Activated CD4-positive, alpha-beta T cell treated with anti-CD3 and anti-CD28 coated beads, Interleukin-2, amount 50 U/mL, for 1 hour (primary cell): ENCODE data around the gene CABP4.
"Not testable (repeated sequence)": the region's sequence is repeated elsewhere in the genome, so short reads cannot be mapped to it uniquely, and the experiment has no call there.

Experiments
- DNase-seq: peaks from one replicate; pipeline ENCODE4 v3.0.0-alpha.2; 2020

CABP4 gene

GRCh38 chr11:67456068-67456705 lies 1.0 kb downstream of the CABP4 start:
- no peak for DNase-seq

DNA sequence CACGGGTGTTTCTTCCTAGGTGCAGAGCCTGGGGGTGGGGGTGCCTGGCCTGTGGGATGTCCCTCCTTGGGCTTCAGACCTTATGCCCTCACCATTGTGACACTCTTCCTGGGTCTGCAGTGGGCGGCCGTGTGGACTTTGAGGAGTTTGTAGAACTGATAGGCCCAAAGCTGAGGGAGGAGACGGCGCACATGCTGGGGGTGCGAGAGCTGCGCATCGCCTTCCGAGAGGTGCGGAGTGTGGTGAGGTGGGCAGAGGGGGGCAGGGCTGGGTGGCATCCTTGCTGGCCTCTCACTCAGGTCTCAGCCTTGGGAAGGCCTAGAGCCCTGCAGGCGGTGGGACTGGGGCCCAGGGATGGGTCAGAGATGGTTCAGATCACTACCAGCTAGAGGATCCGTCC lies 2.3 kb downstream of the CABP4 start:
- no peak for DNase-seq

DNA sequence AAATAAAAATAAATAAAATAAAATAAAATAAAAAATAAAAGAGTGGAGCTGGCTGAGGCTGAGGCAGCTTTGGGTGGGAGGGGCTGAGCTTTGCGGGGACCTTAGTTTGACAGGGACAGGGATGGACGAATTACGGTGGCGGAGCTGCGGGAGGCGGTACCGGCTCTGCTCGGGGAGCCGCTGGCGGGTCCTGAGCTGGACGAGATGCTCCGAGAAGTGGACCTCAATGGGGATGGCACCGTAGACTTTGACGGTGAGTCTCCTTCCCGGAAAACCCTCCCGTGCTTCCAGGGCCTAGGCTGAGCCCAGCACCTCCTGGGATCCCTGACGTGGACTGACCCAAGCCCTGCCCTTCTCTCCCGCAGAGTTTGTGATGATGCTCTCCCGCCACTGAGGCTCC lies 3.1 kb downstream of the CABP4 start:
- no peak for DNase-seq

- no peak for DNase-seq
These were observed 8.0 kb downstream of the CABP4 start for GRCh38 chr11:67463186-67463585.

- no peak for DNase-seq
These were observed 8.7 kb downstream of the CABP4 start for GRCh38 chr11:67463680-67464410.

DNA sequence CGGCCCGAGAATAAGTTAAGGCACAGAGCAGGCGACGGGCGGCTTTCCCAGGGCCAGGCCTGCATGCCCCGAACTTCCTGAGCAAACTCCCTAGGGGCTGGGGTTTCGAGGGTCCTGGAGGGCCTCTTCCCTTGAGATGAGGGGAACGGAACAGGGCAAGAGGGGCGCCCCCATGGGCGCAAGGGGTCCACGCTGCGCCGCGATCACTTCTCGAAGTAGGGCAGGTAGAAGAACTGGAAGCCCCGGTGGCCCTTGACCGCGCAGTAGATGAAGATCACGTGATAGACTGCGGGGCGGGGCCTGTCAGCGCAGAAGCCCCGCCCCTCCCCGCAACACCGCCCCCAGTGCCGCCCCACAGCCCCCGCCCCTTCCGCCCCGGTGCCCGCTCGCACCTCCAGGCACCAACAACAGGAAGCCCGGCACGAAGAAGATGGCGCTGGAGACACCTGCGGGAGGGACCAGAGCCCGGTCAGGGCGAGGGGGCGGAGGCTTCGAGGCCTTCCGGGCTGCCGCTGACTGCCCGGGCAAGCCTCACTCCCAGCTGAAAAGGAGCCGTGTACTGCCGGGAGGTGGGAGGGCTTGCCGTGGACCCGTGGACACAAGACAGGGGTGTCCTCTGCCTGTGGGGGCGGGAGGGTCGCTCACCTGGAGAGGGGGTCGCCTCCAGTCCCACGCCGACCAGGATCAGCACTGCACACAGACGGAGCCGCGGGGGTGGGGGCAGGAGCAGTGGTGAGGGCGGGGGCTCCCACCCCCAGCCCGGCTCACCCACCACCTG lies 9.4 kb downstream of the CABP4 start:
- DNase-seq, result peak; percentile 91

GRCh38 chr11:67465189-67465510 lies 10.0 kb downstream of the CABP4 start:
- no peak for DNase-seq

- not testable (repeated sequence) for DNase-seq
These were observed 10.4 kb downstream of the CABP4 start for GRCh38 chr11:67465530-67465929.

- DNase-seq, result no peak
These were observed 11.2 kb downstream of the CABP4 start for GRCh38 chr11:67466367-67466766.

GRCh38 chr11:67466962-67467771 lies 12.0 kb downstream of the CABP4 start:
- no peak for DNase-seq

DNA sequence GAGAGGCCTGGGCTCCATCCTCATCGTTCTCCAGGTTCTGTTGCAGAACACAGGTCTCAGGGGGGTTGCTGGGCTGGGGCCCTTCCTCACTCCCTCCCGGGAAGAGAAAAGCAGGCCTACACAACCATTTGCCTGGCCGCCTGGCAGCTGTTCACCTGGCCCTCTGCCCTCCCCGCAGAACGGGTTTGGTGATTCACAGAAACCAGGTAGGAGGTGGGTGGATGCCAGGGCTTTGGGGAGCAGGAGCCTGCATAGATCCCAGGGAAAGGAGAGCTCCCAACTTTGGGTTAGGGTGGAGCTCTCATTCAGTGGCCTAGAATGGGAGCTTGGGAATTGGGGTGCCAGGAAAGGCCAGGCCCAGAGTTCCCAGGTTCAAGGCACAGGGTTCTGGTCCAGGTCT lies 12.9 kb downstream of the CABP4 start:
- DNase-seq, result no peak

- DNase-seq, result no peak
These were observed 13.3 kb downstream of the CABP4 start for GRCh38 chr11:67468456-67468758.

DNA sequence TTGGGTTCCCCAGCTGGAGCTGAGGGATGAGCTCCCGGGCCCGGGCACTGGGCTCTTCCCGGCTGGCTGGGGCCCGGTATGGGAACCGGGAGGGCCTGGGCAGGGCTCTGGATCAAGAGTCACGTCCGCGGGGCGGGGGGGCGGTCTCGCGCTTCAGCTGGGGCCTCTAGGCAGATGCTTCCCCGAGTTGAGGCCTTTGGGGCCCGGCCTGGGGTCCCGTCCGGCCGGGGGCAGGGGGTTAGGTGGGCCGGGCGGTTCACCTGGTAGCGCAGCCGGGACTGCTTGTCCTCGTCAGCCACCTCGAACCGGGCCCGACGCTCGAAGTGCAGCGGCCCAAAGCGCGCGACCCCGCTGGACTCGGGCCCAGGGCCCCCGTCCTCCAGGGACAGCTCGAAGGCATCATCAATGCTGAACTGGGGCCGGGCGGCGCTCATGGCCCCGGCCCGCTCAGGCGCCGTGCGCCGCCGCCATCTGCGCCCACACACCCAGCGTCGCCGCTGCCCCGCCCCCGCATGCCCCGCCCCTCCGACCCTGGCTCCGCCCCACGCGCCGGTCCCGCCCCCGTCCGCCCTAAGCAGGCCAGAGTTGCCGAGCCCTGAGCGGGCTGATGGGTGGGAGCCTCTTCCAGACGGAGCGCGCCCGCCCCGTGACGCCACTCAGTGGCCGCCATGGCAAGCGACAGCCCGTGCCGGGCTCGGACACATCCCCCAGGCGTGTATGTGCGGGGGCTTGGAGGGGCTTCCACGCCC lies 13.8 kb downstream of the CABP4 start, which contains the start of gene TMEM134:
Gene TMEM134 (minus strand): TSS at position 493 of the 749 bp plus-strand sequence. CDS start 59 bp downstream, at position 434.
- DNase-seq, result peak; percentile 91

DNA sequence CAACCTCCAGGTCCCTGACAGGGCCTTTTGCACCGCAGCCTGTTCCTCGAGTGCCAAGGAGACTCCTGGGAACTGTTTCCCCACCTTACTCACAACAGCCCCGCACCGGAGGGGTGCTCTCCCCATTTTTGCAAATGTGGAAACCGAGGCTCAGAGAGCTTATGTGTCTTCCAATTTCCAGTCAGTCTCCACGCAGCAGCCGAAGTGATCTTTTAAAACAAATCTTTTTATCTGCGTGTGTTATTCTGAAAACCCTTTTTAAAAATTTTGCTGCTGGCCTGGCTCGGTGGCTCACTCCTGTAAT lies 14.3 kb downstream of the CABP4 start:
- DNase-seq, result no peak

DNA sequence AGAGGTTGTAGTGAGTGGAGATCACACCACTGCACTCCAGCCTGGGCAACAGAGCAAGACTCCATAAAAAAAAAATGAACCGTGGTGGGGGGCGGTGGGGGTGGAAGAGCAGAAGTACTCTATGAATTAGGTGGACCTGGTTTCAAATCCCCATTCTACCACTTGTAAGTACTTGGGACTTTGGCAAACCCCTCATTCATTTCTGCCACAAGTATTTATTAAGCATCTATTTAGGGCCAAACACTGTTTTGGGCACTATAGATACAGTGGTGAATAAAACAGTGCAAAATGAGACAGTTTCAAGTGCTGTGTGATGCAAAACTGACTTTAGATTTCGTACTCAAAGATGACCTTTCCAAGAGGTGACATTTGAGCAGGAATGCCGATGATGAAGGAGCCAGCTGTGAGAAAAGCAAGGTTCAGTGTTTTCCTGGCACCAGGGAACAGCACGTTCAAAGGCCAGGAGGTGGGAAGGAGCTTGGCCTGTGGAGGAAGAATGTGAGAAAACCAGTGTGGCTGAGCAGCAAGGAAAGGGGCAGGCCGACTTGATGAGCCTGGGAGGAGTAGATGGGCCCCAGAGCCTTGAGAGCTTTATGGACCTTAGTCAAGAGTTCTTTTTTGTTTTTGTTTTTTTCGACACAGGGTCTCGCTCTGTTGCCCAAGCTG lies 15.3 kb downstream of the CABP4 start:
- no peak for DNase-seq

- no peak for DNase-seq
These were observed 17.7 kb downstream of the CABP4 start for GRCh38 chr11:67472882-67473281.

DNA sequence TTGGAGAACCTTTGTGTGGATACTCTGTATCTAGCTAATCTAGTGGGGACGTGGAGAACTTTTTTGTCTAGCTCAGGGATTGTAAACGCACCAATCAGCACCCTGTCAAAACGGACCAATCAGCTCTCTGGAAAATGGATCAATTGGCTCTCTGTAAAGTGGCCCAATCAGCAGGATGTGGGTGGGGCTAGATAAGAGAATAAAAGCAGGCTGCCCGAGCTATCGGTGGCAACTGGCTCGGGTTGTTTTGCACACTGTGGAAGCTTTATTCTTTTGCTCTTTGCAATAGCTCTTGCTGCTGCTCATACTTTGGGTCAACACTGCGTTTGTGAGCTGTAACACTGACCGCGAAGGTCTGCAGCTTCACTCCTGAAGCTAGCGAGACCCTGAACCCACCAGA lies 21.5 kb downstream of the CABP4 start:
- not testable (repeated sequence) for DNase-seq

DNA sequence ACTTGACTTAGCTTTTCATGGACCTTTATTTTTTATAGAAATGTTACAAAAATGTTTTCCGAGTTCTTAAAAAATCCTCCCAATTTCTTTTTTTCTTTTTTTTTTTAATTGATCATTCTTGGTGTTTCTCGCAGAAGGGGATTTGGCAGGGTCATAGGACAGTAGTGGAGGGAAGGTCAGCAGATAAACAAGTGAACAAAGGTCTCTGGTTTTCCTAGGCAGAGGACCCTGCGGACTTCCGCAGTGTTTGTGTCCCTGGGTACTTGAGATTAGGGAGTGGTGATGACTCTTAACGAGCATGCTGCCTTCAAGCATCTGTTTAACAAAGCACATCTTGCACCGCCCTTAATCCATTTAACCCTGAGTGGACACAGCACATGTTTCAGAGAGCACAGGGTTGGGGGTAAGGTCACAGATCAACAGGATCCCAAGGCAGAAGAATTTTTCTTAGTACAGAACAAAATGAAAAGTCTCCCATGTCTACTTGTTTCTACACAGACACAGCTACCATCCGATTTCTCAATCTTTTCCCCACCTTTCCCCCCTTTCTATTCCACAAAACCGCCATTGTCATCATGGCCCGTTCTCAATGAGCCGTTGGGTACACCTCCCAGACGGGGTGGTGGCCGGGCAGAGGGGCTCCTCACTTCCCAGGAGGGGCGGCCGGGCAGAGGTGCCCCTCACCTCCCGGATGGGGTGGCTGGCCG lies 22.3 kb downstream of the CABP4 start:
- DNase-seq, result not testable (repeated sequence)

GRCh38 chr11:67482275-67482826 lies 27.2 kb downstream of the CABP4 start:
- DNase-seq, result no peak

- peak; percentile 97 for DNase-seq
These were observed 28.0 kb downstream of the CABP4 start, which contains the start of gene AIP for GRCh38 chr11:67482827-67483798. TSS of gene AIP (plus strand) at chr11:67483026. CDS start at chr11:67483159, 133 bp downstream.
